GM12875 (cell line): ENCODE measurements around the gene GPR15.

Experiments used
- H3K4me3 ChIP-seq: one replicate; pipeline ENCODE4 v1.5.1; 2011; ENCODE audit warnings: low read depth, low read length, control low read depth
- CTCF ChIP-seq: IDR thresholded peaks from 2 replicates; pipeline ENCODE4 v1.5.1; 2011; ENCODE audit warnings: low read depth, mild to moderate bottlenecking, control low read depth, inconsistent platforms, low read length, moderate library complexity, borderline replicate concordance; ENCODE audit not compliant: insufficient read depth

Gene GPR15

GRCh38 chr3:98536456-98537017 is 4.8 kb downstream of the GPR15 start:
- peak overlapping the region; percentile 34 for H3K4me3 ChIP-seq

GRCh38 chr3:98540346-98540745 is 8.6 kb downstream of the GPR15 start:
- H3K4me3 ChIP-seq: no peak overlapping the region
- TF ChIP-seq CTCF: no peak

More at GRCh38 chr3:98536456-98537017, 4.8 kb downstream of the GPR15 start:
- no peak for TF ChIP-seq CTCF

- H3K4me3 ChIP-seq: no peak overlapping the region
- no peak for TF ChIP-seq CTCF
Measured at GRCh38 chr3:98541695-98542094, 9.9 kb downstream of the GPR15 start.

GRCh38 chr3:98542623-98543022 is 10.8 kb downstream of the GPR15 start:
- H3K4me3 ChIP-seq: no peak overlapping the region
- no peak for TF ChIP-seq CTCF

- peak overlapping the region; percentile 27 for H3K4me3 ChIP-seq
- TF ChIP-seq CTCF: no peak
Measured at GRCh38 chr3:98545940-98546339, 14.2 kb downstream of the GPR15 start.

GRCh38 chr3:98548544-98548943 is 16.8 kb downstream of the GPR15 start:
- H3K4me3 ChIP-seq: no peak overlapping the region
- TF ChIP-seq CTCF: no peak

- no peak for TF ChIP-seq CTCF
- peak overlapping the region; percentile 15 for H3K4me3 ChIP-seq
Measured at GRCh38 chr3:98550833-98551232, 19.1 kb downstream of the GPR15 start.
